ENCODE data around the gene NAA80. TPM values are rescaled to one million over a fixed set of nuclear protein-coding genes. Genes with fewer than 3 reads are reported as not detected.

The NAA80 gene
- total RNA-seq, 1 experiment from 2014 or later, result 8.7 TPM

- H3K4me3 ChIP-seq (ENCODE audit: low read length), result peak overlapping the region; percentile 97
- H3K9me2 ChIP-seq (replicated peaks; ENCODE audit: low read length), result no peaks in the 10 kb centered on the region
- no peak for DNase-seq
- H3K27me3 ChIP-seq (ENCODE audit: low read length), result no peaks in the 10 kb centered on the region
- CTCF ChIA-PET, result no interaction called here
- H3K9me3 ChIP-seq (ENCODE audit: low read length), result no peaks in the 10 kb centered on the region
- peak overlapping the region; percentile 93 for H3K9ac ChIP-seq (ENCODE audit: low read length)
- peaks cover 6% of the 10 kb centered on the region for H3K36me3 ChIP-seq (ENCODE audit: low read depth, low read length)
- H3F3A ChIP-seq (ENCODE audit: low read length, unreplicated experiment), result peaks cover 13% of the 10 kb centered on the region
- H4K20me1 ChIP-seq (ENCODE audit: low read length), result no peaks in the 10 kb centered on the region
- POLR2A ChIA-PET (ENCODE audit: unreplicated experiment), result no interaction called here
- peak overlapping the region; percentile 99 for H3K4me2 ChIP-seq (ENCODE audit: low read length)
- H3K27ac ChIP-seq (ENCODE audit: low read length), result peak overlapping the region; percentile 86
- TF ChIP-seq EZH2 (IDR thresholded peaks at IDR 0.05; ENCODE audit: low read length, unreplicated experiment) (no peak), CTCF (conservative IDR thresholded peaks at IDR 0.05; ENCODE audit: low read depth, low read length) (no peak), EZH2phosphoT487 (IDR thresholded peaks at IDR 0.05; ENCODE audit: borderline replicate concordance, low read length) (no peak)
- ATAC-seq, result no peak
- H3K79me2 ChIP-seq (ENCODE audit: low read length), result peaks cover 33% of the 10 kb centered on the region
- H3K4me1 ChIP-seq (ENCODE audit: insufficient read depth, low read length), result peaks cover 48% of the 10 kb centered on the region
- intact Hi-C loops (cut with micrococcal nuclease), result loop anchor here (5.0 kb wide), 1 partner anchor 123 kb away; no protein-coding TSS in a partner anchor
- BruUV-seq (replicated peaks), result no TSS peak
- H2AFZ ChIP-seq (ENCODE audit: low read length), result no peak overlapping the region
Measured at GRCh38 chr3:50319894-50320625, 20.9 kb upstream of the NAA80 start.

GRCh38 chr3:50319181-50319893 lies 20.1 kb upstream of the NAA80 start:
- Histone ChIP-seq H3K4me1 (ENCODE audit: insufficient read depth, low read length) (peaks cover 48% of the 10 kb centered on the region), H3K9me3 (ENCODE audit: low read length) (no peaks in the 10 kb centered on the region), H3K79me2 (ENCODE audit: low read length) (peaks cover 35% of the 10 kb centered on the region), H4K20me1 (ENCODE audit: low read length) (no peaks in the 10 kb centered on the region), H3F3A (ENCODE audit: low read length, unreplicated experiment) (peaks cover 13% of the 10 kb centered on the region), H3K4me2 (ENCODE audit: low read length) (peak overlapping the region; percentile 88), H3K36me3 (ENCODE audit: low read depth, low read length) (peaks cover 6% of the 10 kb centered on the region), H3K27ac (ENCODE audit: low read length) (no peak overlapping the region), H3K27me3 (ENCODE audit: low read length) (no peaks in the 10 kb centered on the region), H3K9ac (ENCODE audit: low read length) (no peak overlapping the region), H2AFZ (ENCODE audit: low read length) (no peak overlapping the region), H3K9me2 (replicated peaks; ENCODE audit: low read length) (no peaks in the 10 kb centered on the region), H3K4me3 (ENCODE audit: low read length) (no peak overlapping the region)
- ATAC-seq (no peak), DNase-seq (no peak)
- ChIA-PET POLR2A (ENCODE audit: unreplicated experiment) (no interaction called here), CTCF (no interaction called here)
- no TSS peak for BruUV-seq (replicated peaks)
- TF ChIP-seq EZH2 (IDR thresholded peaks at IDR 0.05; ENCODE audit: low read length, unreplicated experiment) (no peak), CTCF (conservative IDR thresholded peaks at IDR 0.05; ENCODE audit: low read depth, low read length) (no peak), EZH2phosphoT487 (IDR thresholded peaks at IDR 0.05; ENCODE audit: borderline replicate concordance, low read length) (no peak)
- intact Hi-C loops (cut with micrococcal nuclease), result no loop called here

GRCh38 chr3:50318615-50319014 lies 19.4 kb upstream of the NAA80 start:
- no peaks in the 10 kb centered on the region for H4K20me1 ChIP-seq (ENCODE audit: low read length)
- no peaks in the 10 kb centered on the region for H3K9me3 ChIP-seq (ENCODE audit: low read length)
- H3K4me3 ChIP-seq (ENCODE audit: low read length), result no peak overlapping the region
- H3K27ac ChIP-seq (ENCODE audit: low read length), result no peak overlapping the region
- H2AFZ ChIP-seq (ENCODE audit: low read length), result no peak overlapping the region
- H3F3A ChIP-seq (ENCODE audit: low read length, unreplicated experiment), result peaks cover 13% of the 10 kb centered on the region
- H3K79me2 ChIP-seq (ENCODE audit: low read length), result peaks cover 35% of the 10 kb centered on the region
- H3K36me3 ChIP-seq (ENCODE audit: low read depth, low read length), result peaks cover 6% of the 10 kb centered on the region
- ChIA-PET POLR2A (ENCODE audit: unreplicated experiment) (no interaction called here), CTCF (no interaction called here)
- no peak overlapping the region for H3K9ac ChIP-seq (ENCODE audit: low read length)
- no peak for TF ChIP-seq EZH2phosphoT487 (IDR thresholded peaks at IDR 0.05; ENCODE audit: borderline replicate concordance, low read length)
- TF ChIP-seq CTCF (conservative IDR thresholded peaks at IDR 0.05; ENCODE audit: low read depth, low read length), result no peak
- TF ChIP-seq EZH2 (IDR thresholded peaks at IDR 0.05; ENCODE audit: low read length, unreplicated experiment), result no peak
- peak overlapping the region; percentile 88 for H3K4me2 ChIP-seq (ENCODE audit: low read length)
- no peak for DNase-seq
- peaks cover 48% of the 10 kb centered on the region for H3K4me1 ChIP-seq (ENCODE audit: insufficient read depth, low read length)
- H3K9me2 ChIP-seq (replicated peaks; ENCODE audit: low read length), result no peaks in the 10 kb centered on the region
- BruUV-seq (replicated peaks), result no TSS peak
- no peaks in the 10 kb centered on the region for H3K27me3 ChIP-seq (ENCODE audit: low read length)
- intact Hi-C loops (cut with micrococcal nuclease), result no loop called here
- ATAC-seq, result no peak

All from PC-3 (cell line).